ENCODE measurements around the gene ACAA1.
A peak's percentile ranks its signal among the peaks of the same experiment; 100 is the strongest.
"Not testable (repeated sequence)": the region's sequence is repeated elsewhere in the genome, so short reads cannot be mapped to it uniquely, and the experiment has no call there.

ACAA1 gene

GRCh38 chr3:38086496-38086895 lies 50.4 kb downstream of the ACAA1 start:
- Histone ChIP-seq H3K36me3 (no peaks in the 10 kb centered on the region), H3K27me3 (no peaks in the 10 kb centered on the region), H3K9me3 (no peaks in the 10 kb centered on the region), H3K4me1 (no peaks in the 10 kb centered on the region), H3K4me3 (ENCODE audit: low read depth, low read length) (no peak overlapping the region)
- no peak for DNase-seq
- TF ChIP-seq CTCF (IDR thresholded peaks at IDR 0.05; ENCODE audit: low read depth, low read length), result no peak

- no peak for DNase-seq
- no peaks in the 10 kb centered on the region for H3K4me1 ChIP-seq
- no peaks in the 10 kb centered on the region for H3K27me3 ChIP-seq
- no peak for TF ChIP-seq CTCF (IDR thresholded peaks at IDR 0.05; ENCODE audit: low read depth, low read length)
- H3K4me3 ChIP-seq (ENCODE audit: low read depth, low read length), result no peak overlapping the region
- H3K9me3 ChIP-seq, result no peaks in the 10 kb centered on the region
- no peaks in the 10 kb centered on the region for H3K36me3 ChIP-seq
These were observed 51.0 kb downstream of the ACAA1 start for GRCh38 chr3:38085943-38086324.

- Histone ChIP-seq H3K4me3 (ENCODE audit: low read depth, low read length) (no peak overlapping the region), H3K4me1 (no peaks in the 10 kb centered on the region), H3K27me3 (no peaks in the 10 kb centered on the region), H3K9me3 (no peaks in the 10 kb centered on the region), H3K36me3 (no peaks in the 10 kb centered on the region)
- no peak for DNase-seq
- TF ChIP-seq CTCF (IDR thresholded peaks at IDR 0.05; ENCODE audit: low read depth, low read length), result no peak
These were observed 51.5 kb downstream of the ACAA1 start for GRCh38 chr3:38085311-38085942.

GRCh38 chr3:38084334-38085310 lies 52.3 kb downstream of the ACAA1 start:
- no peaks in the 10 kb centered on the region for H3K9me3 ChIP-seq
- H3K36me3 ChIP-seq, result no peaks in the 10 kb centered on the region
- peak; percentile 26 for DNase-seq
- H3K4me3 ChIP-seq (ENCODE audit: low read depth, low read length), result no peak overlapping the region
- TF ChIP-seq CTCF (IDR thresholded peaks at IDR 0.05; ENCODE audit: low read depth, low read length), result no peak
- H3K27me3 ChIP-seq, result no peaks in the 10 kb centered on the region
- no peaks in the 10 kb centered on the region for H3K4me1 ChIP-seq

GRCh38 chr3:38083871-38084333 lies 53.0 kb downstream of the ACAA1 start:
- H3K36me3 ChIP-seq, result no peaks in the 10 kb centered on the region
- no peak for TF ChIP-seq CTCF (IDR thresholded peaks at IDR 0.05; ENCODE audit: low read depth, low read length)
- DNase-seq, result no peak

GRCh38 chr3:38083254-38083653 lies 53.7 kb downstream of the ACAA1 start:
- not testable (repeated sequence) for H3K27me3 ChIP-seq; H3K36me3 ChIP-seq; H3K9me3 ChIP-seq; H3K4me3 ChIP-seq (ENCODE audit: low read depth, low read length); H3K4me1 ChIP-seq; DNase-seq

More at GRCh38 chr3:38083871-38084333, 53.0 kb downstream of the ACAA1 start:
- Histone ChIP-seq H3K4me3 (ENCODE audit: low read depth, low read length) (no peak overlapping the region), H3K4me1 (no peaks in the 10 kb centered on the region), H3K27me3 (no peaks in the 10 kb centered on the region), H3K9me3 (no peaks in the 10 kb centered on the region)

GRCh38 chr3:38082296-38082695 lies 54.6 kb downstream of the ACAA1 start:
- not testable (repeated sequence) for H3K9me3 ChIP-seq; H3K4me3 ChIP-seq (ENCODE audit: low read depth, low read length); H3K27me3 ChIP-seq; H3K36me3 ChIP-seq; H3K4me1 ChIP-seq; DNase-seq

- H3K4me1 ChIP-seq; DNase-seq; H3K27me3 ChIP-seq; H3K4me3 ChIP-seq (ENCODE audit: low read depth, low read length); H3K9me3 ChIP-seq; H3K36me3 ChIP-seq: not testable (repeated sequence)
These were observed 59.9 kb downstream of the ACAA1 start for GRCh38 chr3:38077073-38077472.

Measured in BE2C (cell line).